ENCODE measurements around the gene LRRC41.
A peak's percentile ranks its signal among the peaks of the same experiment; 100 is the strongest.

The LRRC41 gene

DNA sequence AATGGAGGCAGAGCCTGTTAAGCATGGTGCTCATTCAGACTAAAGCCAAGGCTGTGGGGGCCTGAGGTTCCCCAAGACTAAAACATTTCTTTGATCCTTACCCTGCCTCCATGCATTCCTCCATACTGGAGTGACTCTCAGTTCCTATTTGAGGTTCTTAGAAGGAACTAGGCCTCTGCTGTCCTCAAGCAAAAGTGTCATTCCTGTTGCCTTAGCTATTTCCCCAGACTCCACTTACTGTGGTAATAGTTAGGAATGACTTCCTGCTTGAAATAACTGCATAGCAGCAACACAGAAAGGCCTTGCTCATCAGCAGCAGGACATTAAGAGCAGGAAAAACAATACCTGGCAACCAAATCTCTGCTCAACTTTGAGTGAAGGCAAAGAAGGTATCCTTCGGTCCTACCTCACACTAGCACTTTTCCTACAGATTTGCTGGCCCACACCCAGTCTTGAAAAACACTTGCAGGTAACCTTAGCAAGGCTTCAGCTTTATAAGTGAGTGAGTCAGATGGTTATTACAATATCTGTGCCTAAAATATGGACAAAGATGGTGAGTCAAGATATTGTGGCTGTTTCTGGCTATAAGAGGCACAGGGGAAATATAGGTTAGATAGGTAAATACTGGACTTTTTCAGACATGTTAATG, 14.8 kb downstream of the LRRC41 start:
- no peak for DNase-seq (ENCODE audit: low read depth in 3 of 3, low spot score in 1 of 3)

DNA sequence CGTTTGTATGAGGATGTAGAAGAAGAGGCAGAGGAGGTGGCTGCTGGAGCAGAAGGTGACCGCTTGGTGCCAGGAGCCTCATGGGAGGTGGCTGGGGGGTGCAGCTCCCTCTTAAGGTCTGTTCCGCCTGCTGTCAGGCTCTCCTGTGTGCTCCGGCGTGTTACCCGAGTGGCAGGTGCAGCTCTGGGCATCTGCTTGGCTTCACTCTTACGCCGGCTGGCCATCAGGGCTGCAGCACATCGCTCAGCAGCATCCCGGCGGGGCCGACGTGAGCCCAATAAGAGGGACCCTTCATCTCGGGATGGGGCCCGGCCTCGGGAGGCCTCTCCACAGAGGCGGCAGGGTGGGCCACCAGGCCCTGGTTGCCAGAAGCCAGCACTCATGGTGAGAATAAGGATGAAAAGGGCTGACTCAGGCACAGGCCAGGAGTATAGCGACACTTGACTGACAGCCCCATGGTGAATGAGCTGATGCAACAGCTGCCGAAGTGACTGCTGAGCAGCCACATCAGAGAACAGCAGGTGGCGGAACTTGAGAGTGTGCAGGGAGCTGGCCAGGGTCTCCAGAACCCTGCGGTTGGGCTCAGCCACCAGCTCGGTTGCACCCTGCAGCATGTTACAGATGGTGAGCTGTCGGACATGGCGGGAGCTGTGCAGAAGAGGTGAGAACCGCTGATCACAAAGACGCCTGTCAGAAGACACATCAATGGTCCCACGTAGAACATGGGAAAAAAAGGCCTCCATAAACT, 17.5 kb downstream of the LRRC41 start:
- DNase-seq (ENCODE audit: low read depth in 3 of 3, low spot score in 1 of 3): no peak

DNA sequence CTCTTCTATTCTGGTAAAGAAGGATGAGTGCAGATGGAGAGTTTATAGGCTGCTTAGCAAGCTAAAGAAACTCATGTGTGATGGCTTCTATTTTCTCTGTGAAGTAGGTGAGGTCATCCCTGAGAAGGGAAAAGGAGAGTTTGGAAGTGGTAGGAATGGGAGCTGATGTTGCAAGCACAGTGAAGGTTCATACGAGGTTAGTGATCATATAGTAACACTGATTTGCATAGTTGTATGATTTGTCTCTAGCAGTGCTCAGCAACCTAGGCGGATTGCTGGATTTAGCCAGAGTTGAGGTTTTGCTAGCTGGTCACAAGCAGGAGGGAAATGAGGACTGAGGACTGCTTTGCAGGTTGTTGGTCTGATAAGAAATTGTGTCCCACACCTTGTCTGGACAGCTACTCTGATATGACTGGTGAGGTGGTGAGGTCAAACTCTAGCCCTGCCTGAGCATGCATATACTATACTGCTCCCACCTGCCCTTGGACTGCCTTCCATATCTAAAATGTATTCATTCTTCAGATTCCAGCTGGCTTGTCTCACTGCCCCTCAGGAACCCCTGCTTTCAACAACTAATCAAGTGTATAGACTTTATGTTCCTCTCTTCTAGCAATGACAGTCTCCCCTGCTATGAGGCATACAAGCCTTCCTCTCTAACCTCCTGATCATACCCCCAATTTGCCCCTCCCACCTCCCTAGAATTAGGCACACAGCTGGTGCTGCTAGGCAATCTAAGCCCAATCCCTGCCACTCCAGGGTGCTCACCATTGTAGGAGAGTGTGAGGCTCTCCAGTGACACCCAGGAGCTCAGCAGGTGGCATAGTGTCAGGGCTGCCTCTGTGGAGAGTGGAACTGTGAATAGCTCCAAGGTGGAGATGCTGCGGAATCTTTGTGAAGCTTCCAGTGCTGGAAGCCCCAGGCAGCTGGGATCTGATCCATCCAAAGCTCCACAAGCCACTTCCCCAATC, 18.5 kb downstream of the LRRC41 start:
- DNase-seq (ENCODE audit: low read depth in 3 of 3, low spot score in 1 of 3): no peak

DNA sequence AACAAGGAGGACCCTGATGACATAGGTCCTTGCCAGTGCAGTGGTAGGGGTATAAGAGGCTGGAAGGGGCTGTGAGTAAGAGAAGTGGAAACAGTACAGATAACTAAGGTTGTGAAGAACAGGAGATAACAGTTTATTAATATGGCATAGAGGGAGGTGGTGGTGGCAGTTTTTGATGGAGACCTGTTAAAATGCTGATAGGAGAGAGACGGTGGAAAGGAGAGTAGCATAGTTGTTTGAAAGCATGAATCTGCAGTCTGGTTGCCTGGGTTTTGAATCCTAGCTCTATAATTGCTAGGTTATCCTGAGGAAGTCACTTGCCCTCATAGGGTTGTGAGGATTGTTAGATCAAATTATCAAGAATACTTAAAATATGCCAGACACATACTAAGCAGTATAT, 19.4 kb downstream of the LRRC41 start:
- DNase-seq (ENCODE audit: low read depth in 3 of 3, low spot score in 1 of 3): no peak

DNA sequence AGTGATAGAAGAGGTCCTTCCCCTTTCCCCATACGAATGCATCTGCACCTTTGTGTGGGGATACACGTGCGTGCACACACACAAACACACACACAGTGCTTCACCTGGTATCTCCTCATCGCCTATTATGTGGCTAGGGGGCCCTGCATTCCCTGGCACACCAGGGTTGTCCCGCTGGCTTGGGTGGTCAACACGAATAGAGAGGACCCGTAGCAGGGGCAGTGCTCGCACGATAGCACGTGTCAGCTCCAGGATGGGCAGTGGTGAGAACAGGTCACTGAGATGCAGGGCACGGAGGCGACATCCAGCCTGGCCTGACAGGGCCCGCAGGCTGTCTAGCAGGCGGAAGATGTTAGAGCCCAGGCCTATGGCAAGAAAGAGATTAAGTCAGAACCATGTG, 22.4 kb downstream of the LRRC41 start:
- DNase-seq (ENCODE audit: low read depth in 3 of 3, low spot score in 1 of 3): no peak

DNA sequence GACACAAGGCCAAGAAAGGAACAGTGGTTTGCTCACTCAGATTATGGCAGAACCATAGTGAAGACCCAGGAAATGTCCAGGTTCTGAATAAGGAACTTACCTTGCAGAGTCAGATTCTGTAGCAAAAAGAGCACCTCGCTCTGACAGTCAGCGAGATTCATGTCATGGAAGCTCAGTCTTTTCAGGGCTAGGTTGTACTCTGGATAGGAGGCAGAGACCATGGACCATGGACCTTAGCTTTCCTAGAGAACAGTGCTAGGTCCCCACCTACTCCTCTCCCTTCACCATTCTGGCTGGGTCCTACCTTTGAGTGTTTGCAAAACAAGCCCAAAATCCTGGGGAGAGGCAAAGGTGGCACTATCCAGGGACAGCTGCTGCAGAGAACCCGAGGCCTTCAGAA, 23.3 kb downstream of the LRRC41 start:
- DNase-seq (ENCODE audit: low read depth in 3 of 3, low spot score in 1 of 3): no peak

DNA sequence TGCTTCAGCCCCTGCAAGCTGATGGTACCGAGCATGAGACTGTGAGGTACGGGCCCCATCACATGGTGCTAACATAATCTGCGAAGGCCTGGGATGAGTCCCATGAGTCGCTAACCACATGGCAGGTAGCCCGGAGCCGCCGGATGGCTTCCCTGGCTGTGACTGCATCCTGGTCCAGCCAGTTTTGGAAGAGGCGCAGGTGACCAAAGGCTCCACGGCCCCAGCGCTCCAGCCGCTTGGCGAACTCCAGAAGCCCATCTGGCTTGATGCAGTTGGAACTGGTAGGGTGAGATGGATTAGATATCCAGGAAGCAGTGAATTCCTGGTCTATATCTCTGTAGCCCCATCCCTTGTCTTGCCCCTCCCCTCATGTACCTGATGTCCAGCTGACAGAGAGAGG, 24.6 kb downstream of the LRRC41 start:
- no peak for DNase-seq (ENCODE audit: low read depth in 3 of 3, low spot score in 1 of 3)

DNA sequence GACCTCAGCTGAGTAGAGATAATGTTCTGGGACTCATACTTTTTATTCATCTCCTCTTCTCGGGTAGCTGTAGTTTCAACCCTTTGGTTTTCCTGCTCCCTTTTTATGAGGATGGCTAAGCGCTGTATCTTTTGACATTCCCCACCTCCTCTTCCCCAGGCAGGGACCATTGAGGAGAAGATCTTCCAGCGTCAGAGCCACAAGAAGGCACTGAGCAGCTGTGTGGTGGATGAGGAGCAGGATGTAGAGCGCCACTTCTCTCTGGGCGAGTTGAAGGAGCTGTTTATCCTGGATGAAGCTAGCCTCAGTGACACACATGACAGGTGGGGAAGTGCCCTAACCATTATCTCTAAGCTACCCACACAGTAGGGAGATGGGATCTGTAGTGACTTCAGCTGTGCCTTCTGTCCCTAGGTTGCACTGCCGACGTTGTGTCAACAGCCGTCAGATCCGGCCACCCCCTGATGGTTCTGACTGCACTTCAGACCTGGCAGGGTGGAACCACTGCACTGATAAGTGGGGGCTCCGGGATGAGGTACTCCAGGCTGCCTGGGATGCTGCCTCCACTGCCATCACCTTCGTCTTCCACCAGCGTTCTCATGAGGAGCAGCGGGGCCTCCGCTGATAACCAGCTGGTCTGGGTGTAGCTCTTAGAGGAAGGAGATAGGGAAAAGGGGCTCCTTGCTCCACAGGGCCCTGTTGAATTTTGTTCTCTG, 25.6 kb downstream of the LRRC41 start:
- no peak for DNase-seq (ENCODE audit: low read depth in 3 of 3, low spot score in 1 of 3)

DNA sequence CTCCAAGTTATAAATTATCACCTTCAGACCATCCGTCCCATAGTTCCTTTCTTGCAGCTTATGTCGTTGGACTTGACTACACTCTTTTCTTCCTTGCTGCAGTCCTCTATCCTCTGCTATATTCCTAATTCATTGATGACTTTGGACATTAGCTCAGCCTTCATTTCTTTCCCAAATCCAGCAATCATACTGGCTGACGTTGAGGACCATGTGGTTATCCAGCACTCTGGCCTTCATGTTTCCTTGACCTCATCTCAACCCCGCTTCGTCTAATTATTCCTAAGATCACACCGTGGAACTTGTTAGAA, 28.4 kb downstream of the LRRC41 start:
- DNase-seq (ENCODE audit: low read depth in 3 of 3, low spot score in 1 of 3): no peak

DNA sequence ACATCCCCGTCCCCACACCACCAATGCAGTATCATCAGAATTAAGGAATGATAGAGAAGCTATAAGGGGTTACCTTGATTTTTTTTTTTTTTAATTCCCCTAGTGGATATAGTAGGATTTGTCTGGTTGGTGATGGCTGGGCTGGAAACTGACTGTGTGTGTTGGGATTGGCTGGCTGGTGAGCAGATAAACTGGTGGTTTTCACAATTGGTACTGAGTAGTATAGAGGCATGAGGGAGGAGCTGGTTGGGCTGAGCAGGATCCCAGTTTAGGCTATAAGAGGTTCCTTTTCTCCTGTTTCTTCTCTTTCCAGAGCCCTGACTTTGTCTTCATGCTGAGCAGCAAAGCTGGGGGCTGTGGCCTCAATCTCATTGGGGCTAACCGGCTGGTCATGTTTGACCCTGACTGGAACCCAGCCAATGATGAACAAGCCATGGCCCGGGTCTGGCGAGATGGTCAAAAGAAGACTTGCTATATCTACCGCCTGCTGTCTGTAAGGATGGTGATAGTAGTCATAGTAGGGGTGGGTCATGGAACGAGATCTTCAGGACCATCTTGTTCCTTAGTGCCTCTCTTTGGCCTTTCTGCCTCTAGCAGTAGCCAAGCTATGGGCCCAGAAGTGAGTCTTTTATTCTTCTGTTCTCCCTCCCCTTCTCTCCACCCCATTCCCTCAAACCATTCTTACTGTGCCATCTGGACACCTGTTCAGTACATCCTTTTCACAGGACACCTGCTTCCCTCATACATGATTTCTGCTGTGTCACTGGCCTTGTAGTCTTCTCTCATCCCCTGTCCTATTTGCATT, 29.0 kb downstream of the LRRC41 start:
- DNase-seq (ENCODE audit: low read depth in 3 of 3, low spot score in 1 of 3): no peak

DNA sequence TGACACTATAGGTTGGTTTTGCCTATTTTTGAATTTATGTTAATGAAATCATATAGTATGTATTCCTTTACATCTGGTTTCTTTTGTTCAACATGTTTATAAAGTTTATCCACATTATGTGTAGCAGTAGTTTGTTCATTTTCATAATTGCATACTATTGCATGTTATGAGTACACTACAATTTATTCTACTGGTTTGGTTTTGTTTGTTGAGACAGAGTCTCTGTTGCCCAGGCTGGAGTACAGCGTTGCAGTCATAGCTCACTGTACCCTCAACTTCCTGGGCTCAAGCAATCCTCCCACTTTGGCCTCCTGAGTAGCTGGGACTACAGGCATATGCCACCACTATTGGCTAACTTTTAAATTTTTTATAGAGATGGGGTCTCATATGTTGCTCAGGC, 34.8 kb downstream of the LRRC41 start:
- no peak for DNase-seq (ENCODE audit: low read depth in 3 of 3, low spot score in 1 of 3)

DNA sequence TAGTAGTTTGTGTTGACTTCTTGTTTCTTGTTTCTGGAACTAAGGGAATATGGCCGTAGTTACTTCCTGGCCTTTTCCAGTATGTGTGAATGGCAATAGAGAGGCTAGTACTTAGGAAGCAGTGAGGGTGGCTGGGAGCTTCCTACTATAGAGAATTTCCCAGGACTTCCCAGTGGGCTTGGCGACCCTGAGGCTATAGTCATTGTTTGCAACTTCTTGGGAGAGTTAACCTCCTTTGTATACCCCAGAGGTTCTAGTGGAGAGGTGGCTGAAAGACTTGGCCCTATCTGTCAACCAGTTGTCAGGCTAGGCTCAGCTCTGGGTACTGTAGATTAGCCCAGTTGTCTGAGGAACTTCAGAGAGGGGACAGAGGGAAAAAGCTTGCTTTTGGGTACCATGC, 40.3 kb downstream of the LRRC41 start:
- DNase-seq (ENCODE audit: low read depth in 3 of 3, low spot score in 1 of 3): no peak

DNA sequence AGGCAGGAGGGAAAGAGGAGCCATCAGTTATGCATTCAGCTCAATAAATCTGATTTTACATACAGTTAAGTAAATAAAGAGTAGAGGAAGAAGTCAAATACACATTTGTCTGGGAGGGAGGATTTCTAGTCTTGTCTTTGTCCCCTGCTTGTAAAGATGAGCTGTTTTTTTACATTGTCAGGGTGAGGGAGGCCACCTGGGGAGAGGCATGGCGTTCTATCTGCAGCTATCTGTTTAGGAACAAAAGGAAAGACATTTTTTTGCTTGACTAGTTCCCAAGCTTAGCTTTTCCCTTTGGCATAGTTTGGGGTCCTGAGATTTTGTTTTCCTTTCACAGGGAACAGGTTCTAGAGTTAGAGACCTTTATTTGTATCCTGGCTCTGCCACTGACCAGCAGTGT, 40.9 kb downstream of the LRRC41 start:
- no peak for DNase-seq (ENCODE audit: low read depth in 3 of 3, low spot score in 1 of 3)

DNA sequence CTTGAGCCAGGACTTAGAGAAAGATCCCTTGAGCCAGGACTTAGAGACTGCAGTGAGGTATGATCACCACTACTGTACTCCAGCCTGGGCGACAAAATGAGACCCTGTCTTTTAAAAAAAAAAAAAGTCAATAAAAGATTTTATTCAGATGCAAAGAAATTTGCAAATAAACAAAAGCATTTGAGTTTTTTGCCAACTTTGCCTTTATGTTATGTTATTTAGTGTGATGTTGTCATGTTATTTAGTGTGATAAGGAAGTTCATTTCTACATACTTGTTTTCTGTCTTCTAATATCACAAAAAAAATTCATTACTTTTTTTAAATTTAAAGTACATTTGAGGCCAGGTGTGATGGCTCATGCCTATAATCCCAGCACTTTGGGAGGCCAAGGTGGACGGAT, 46.9 kb downstream of the LRRC41 start:
- no peak for DNase-seq (ENCODE audit: low read depth in 3 of 3, low spot score in 1 of 3)

DNA sequence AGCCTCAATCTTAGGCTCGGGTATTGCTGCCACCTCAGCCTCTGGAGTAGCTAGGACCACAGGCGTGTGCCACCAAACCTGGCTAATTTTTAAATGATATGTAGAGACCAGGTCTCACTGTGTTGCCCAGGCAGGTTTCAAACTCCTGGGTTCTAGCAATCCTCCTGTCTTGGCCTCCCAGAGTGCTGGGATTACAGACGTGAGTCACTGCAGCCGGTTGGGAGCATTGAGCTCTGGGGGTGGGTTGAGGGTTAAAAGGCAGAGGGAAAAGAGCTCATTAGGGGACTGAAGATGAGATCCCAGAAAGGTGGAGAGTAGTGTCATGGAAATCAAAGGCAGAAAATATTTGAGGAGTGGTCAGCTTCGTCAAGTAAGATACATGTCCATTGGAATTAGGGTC, 48.7 kb downstream of the LRRC41 start:
- no peak for DNase-seq (ENCODE audit: low read depth in 3 of 3, low spot score in 1 of 3)

DNA sequence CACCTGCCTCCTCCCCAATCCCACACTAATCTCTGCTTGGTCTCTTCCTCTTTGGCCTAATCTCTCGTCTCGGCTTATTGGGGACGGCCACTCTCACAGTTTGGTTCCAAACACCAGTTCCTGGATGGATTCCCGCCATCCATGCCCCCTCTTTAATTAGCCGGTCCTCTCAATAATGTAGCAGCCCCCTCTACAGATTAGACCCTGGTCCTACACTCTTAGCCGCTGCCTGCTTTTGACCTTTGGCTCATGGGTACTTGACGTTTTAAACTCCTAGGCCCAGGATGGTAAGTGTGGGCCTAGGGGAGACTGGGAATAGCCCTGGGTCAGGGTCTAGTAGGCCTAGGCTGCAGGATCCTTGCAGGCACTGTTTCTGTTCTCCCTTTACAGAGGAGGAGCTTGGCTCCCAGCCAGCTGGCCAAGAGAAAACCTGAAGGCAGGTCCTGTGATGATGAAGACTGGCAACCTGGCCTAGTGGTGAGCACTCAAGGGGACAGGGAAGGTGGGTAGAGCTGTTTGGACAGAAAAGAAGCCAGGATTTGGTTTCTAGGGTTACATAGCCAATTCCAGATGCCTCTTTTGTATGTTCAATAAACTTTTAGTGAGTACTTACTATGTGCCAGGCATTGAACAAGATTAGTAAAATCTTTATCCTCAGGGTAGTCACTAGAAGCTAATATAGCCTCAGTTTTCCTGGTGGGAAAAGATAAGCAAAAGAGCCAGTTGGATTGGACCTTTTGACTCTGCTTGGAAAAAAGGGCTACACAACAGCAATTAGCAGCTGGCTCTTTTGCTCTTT, 55.1 kb downstream of the LRRC41 start:
- DNase-seq (ENCODE audit: low read depth in 3 of 3, low spot score in 1 of 3): no peak

DNA sequence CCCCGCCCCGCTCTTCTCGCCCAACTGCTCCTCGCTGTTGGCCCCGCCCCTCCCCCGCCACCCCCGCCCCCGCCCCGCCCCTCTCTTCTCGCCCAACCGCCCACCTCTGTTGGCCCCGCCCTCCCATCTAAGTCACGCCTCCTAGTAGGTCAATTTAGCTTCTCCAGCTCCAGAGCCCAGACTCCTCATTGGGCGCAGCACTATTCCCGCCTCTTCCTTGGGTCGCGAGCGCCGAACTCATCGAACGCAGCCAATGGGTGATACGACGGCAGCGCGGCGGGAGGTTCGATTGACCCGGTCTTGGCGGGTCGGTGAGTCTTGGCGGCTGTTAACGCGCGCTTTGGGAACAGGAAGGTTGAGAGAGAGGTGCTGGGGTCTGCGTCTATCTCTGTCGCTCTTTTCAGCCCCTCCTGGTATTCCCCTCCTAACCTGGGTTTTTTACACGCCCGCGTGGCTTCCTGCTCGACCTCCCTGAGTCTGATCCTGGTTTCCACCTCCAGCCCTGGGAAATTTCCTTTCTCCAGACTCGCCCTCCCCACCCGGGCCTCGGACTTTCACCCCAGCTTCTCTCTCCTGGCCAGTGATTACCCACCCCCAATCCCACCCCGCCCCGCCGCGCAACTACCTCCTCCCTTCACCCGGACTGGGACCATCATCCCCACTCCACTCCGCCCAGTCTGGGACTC, 55.8 kb downstream of the LRRC41 start, which contains the start of gene RAD54L:
Gene RAD54L (plus strand): TSS at position 328 of the 686 bp plus-strand sequence. CDS start 643 bp downstream, outside the sequence.
- peak; percentile 90 to 92 (median 91) for DNase-seq (ENCODE audit: low read depth in 3 of 3, low spot score in 1 of 3)

DNA sequence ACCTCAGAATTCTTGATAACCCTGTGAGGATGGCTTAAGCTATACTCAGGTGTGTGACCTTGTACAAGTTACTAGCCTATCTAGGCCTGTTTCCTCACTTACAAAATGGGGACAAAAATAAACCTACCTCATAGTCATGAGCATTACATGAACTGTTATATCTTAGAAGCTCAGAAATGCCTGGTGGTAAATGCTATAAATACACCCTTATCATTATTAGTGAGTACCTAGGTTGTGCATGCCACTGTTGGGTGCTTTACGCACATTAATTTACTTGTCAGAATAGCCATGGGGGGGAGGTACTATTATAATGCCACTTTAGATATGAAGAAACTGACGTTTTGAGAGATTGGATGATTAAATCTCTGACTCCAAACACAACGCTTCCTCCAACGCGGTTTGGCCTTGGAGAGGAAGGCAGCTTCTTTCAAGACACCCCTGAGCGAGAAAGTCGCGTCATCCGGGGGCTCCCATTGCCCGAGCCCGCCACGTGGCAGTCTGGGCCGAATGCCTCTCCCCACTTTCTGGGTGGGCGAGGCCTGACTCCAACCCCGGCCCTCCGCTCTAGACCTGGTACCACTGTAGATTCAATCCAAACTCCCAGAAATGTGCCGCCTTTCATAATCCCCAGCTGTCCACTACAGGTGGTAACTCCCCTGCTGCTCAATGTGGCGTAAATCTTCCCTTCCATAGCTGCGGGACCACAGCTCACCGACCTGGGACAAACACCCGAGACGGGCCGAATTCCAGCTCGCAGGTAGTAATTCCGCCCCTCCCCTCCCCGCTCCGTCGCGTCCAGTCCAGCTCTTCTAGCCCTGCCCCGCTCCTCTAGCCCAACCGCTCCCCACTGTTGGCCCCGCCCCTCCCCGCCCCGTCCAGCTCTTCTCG, 56.6 kb downstream of the LRRC41 start:
- DNase-seq (ENCODE audit: low read depth in 3 of 3, low spot score in 1 of 3): peak in 1 of 3 donors; percentile 43
